ENCODE data around the gene NHS. TPM values are rescaled to one million over a fixed set of nuclear protein-coding genes. Genes with fewer than 3 reads are reported as not detected.

The NHS gene
- polyA plus RNA-seq, 2 of the 4 experiments (the other 2 are of a cell fraction), result 3.6 to 5.0 TPM

GRCh38 chrX:17616936-17617335, 241.9 kb downstream of the NHS start:
- DNase-seq (ENCODE audit: low read depth in 1 of 2, low spot score in 1 of 2) (no peak), ATAC-seq (no peak), FAIRE-seq (no peak)
- Histone ChIP-seq H3K4me2 (no peak overlapping the region), H3K27ac (no peak overlapping the region), H3K4me3 (no peak overlapping the region), H3K9me3 (no peaks in the 10 kb centered on the region), H3K4me1 (peaks cover 14% of the 10 kb centered on the region)
- CTCF ChIA-PET, result no interaction called here
- 86% methylated on average over 9 of the region's 9 CpGs for WGBS (ENCODE audit: missing lambda C conversion rate)
- POLR2A ChIA-PET, result no interaction called here
- TF ChIP-seq JUN (IDR thresholded peaks at IDR 0.05) (no peak), ZC3H11A (IDR thresholded peaks at IDR 0.05) (no peak), CBX8 (IDR thresholded peaks at IDR 0.05) (no peak), GATA3 (IDR thresholded peaks at IDR 0.05; ENCODE audit: borderline replicate concordance) (no peak)

- CTCF ChIA-PET, result no interaction called here
- Histone ChIP-seq H3K27ac (no peak overlapping the region), H3K9me3 (no peaks in the 10 kb centered on the region), H3K4me3 (no peak overlapping the region), H3K4me1 (peaks cover 14% of the 10 kb centered on the region), H3K4me2 (no peak overlapping the region)
- TF ChIP-seq HDAC2 (IDR thresholded peaks at IDR 0.05) (no peak), POLR2AphosphoS2 (conservative IDR thresholded peaks at IDR 0.05; ENCODE audit: low read length) (no peak), RARB (CRISPR knock-in tag; IDR thresholded peaks at IDR 0.05) (no peak), ZFP36 (IDR thresholded peaks at IDR 0.05; ENCODE audit: borderline replicate concordance, partially characterized antibody) (no peak), CEBPB (IDR thresholded peaks at IDR 0.05) (no peak), EHF (CRISPR knock-in tag; IDR thresholded peaks at IDR 0.05) (no peak), RAD21 (conservative IDR thresholded peaks at IDR 0.05 in 1 of 2, IDR thresholded peaks at IDR 0.05 in 1 of 2) (no peak), GATA3 (IDR thresholded peaks at IDR 0.05; ENCODE audit: borderline replicate concordance) (no peak), JUN (IDR thresholded peaks at IDR 0.05) (no peak), HMGXB4 (CRISPR knock-in tag; IDR thresholded peaks at IDR 0.05; ENCODE audit: borderline replicate concordance) (no peak), FOXS1 (CRISPR knock-in tag; IDR thresholded peaks at IDR 0.05) (no peak), RNF2 (IDR thresholded peaks at IDR 0.05; ENCODE audit: borderline replicate concordance, low read depth) (no peak), PHF8 (IDR thresholded peaks at IDR 0.05; ENCODE audit: borderline replicate concordance, low read depth) (no peak), KDM1A (IDR thresholded peaks at IDR 0.05; ENCODE audit: low read depth) (no peak), NPAS2 (CRISPR knock-in tag; IDR thresholded peaks at IDR 0.05; ENCODE audit: borderline replicate concordance) (no peak), ATOH8 (CRISPR knock-in tag; IDR thresholded peaks at IDR 0.05; ENCODE audit: low read depth) (no peak), EP300 (IDR thresholded peaks at IDR 0.05) (no peak)
- WGBS (ENCODE audit: missing lambda C conversion rate), result 75% methylated on average over 3 of the region's 3 CpGs
- DNase-seq (ENCODE audit: low read depth in 1 of 2, low spot score in 1 of 2), result no peak
- POLR2A ChIA-PET, result no interaction called here
- no peak for FAIRE-seq
- ATAC-seq, result no peak
These were observed 242.8 kb downstream of the NHS start for GRCh38 chrX:17617806-17618205.

- no peak for TF ChIP-seq RARB (CRISPR knock-in tag; IDR thresholded peaks at IDR 0.05)
- no peak for TF ChIP-seq POLR2AphosphoS2 (conservative IDR thresholded peaks at IDR 0.05; ENCODE audit: low read length)
- TF ChIP-seq REST (IDR thresholded peaks at IDR 0.05), result no peak
- POLR2A ChIA-PET, result no interaction called here
- Histone ChIP-seq H3K27ac (no peak overlapping the region), H3K4me1 (no peaks in the 10 kb centered on the region), H3K4me2 (no peak overlapping the region), H3K9me3 (no peaks in the 10 kb centered on the region), H3K4me3 (no peak overlapping the region)
- 80% methylated on average over 4 of the region's 4 CpGs for WGBS (ENCODE audit: missing lambda C conversion rate)
- FAIRE-seq (no peak), ATAC-seq (no peak), DNase-seq (ENCODE audit: low read depth in 1 of 2, low spot score in 1 of 2) (no peak)
- CTCF ChIA-PET, result no interaction called here
These were observed 246.7 kb downstream of the NHS start for GRCh38 chrX:17621566-17622270.

Data from A549 (cell line).